Fibroblast of peridontal ligament (primary cell): ENCODE measurements around the gene KIF1A.

Experiments
- DNase-seq: peaks from one replicate; pipeline ENCODE4 v3.0.0-alpha.2; 2010; ENCODE audit errors: extremely low read depth

Gene KIF1A

DNA sequence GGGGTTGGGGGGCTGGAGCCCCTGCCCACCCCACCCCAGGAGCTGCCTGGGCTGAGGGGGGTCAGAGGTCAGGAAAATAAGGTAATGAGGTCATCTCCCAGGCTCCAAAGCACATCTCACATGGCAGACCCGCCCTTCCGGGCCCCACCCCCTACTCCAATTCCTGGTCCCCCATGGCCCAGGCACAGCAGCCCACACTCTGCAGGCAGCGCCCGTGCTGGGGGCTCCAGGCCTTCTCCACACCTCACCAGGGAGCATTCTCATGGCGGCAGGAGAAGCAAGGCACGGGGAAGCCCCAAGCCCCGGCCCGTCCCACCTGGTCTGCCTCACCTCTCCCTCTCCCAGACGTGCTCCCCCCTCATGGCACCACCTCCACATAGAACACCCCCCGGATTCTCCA is 84.5 kb downstream of the KIF1A start:
- DNase-seq: no peak

DNA sequence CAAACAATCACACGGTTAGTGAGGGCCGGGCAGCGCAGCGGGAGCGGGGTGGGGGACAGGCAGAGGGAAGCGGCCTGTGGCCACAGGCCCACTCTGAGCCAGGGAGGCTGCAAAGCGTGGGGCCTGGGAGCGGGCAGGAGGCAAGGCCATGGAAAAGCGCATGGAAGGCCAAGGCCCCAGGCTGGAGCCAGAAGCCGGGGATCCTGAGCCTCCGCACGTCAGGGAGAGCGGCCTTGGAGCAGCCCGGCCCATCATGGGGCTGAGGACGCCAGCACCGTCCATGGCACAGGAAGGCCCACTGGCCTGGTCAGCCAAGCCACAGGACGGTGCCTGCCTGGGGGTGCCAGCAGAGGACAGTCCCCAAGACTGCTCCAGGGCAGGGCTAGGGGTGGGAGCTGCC is 85.3 kb downstream of the KIF1A start:
- no peak for DNase-seq

DNA sequence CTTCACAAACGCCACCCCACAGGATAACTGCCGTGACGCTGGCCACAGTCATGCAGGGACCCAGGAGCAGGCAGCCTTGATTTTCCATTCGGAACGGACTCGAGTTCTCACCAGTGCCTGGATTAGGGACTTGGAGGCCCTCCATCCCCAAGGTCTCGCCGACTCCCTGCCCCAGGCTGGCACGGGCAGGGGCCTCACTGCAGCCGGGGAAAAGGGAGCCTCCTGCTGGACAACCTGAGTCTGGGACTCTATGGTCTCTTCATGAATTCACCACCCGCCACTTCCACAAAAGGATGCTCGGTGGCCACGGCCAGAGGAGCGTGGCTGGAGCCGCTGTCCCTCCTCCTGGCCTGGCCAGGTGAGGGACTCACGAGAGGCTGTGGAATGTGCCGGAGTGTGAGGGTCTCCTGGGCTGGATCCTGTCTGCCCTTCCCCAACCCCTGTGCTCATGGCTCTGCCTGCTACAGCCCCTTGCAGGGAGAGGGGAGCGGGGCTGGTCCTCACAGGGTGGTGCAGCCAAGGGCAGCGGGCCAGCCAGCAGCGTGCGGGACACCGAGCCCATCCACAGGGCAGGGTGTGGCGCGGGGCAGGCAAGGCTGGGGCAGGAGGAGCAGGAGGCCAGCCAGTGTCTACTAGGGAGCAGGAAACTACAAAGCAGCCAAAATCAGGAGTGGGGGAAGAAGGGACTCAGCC is 86.1 kb downstream of the KIF1A start:
- DNase-seq: no peak

DNA sequence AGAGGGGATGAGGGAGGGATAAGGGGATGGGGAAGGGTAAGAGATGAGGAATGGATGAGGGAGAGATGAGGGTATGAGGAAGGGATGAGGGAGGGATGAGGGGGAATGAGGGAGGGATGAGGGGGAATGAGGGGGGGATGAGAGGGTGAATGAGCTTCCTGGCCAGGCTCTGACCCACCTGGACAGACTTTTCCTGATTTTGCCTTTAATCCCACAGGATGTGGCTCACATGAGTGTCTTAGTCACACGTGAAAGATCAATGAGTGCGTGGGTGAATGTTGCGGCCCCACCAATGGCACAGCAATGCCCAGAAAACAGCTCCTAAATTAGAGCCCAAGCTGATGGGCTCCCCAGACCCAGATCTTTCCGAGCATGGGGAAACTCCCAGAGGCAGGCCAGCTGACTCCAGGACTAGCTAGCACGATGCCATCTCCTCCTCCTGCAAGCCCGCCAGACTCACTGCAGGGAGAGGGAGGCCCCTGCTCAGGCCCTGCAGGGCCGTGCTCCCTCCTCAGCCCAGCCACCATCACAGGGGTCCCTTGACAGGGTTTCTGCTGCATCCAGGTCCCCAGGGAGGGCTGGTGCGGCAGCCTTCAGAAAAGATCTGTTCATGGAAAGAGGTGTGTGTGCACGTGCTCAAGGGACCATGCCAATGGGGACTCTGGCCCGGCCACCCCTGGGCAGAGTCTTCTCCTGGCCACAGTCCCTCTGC is 87.0 kb downstream of the KIF1A start:
- DNase-seq: no peak

DNA sequence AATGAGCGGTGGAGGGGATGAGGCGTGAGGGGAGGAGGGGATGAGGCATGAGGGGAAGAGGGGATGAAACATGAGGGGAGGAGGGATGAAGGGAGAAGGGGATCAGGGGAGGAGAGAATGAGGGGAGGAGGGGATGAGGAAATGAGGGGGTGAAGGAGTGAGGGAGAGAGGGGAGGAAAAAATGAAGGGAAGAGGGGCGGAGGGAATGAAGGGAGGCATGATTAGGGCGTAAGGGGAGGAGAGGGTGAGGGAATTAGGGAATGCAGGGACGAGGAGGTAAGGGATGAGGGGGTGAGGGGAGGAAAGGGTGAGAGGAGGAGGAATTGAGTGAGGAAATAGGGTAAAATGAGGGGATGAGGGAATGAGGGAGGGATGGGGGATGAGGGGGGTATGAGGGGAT is 87.8 kb downstream of the KIF1A start:
- DNase-seq: no peak

DNA sequence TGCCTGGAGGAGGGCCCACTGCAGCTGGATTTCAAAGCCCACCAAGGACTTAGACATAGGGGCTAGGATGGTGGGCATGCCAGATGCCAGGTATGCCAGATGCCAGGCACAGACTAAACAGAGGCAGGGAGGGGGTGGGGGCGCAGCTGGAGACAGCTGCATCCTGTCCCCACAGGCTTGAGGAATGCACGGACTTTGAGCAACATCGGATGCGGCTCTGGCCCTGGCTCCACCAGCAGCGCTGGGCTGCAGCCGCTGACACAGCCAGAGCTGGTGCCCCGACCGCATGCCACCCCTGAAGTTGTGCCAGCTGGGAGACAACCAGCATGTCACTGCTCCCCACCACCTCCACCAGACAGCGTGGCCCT is 88.9 kb downstream of the KIF1A start:
- no peak for DNase-seq

DNA sequence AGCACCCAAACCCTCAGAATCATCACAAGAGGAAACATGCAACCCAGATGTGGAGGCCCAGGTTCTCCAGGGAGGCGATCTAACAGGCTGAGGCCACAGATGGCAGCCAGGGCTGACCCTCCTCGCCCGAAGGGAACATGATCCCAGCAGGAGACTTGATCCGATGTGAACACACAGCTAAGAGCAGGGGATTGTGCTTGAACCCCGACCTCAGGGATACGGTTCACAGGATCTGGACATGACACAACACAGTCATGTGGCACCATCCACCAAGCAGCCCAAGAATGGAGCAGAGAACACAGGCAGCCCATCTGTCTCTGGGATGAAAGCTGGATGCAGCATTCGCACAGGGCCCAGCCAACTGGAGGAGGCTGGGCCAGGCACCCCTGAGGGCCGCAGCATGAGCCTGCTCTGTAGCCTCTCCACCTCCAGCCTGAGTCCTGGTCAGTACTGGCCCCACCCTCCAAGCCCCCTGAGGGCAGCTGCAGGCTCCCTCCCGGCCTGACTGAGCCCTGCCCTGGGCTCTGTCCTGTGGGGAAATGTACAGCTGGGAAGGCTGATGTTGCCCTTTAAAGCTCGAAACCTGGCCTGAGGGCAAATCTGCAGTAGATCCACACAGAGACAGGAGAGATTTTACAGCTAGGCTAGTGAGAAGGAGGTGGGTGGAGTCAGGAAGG is 89.4 kb downstream of the KIF1A start:
- no peak for DNase-seq

DNA sequence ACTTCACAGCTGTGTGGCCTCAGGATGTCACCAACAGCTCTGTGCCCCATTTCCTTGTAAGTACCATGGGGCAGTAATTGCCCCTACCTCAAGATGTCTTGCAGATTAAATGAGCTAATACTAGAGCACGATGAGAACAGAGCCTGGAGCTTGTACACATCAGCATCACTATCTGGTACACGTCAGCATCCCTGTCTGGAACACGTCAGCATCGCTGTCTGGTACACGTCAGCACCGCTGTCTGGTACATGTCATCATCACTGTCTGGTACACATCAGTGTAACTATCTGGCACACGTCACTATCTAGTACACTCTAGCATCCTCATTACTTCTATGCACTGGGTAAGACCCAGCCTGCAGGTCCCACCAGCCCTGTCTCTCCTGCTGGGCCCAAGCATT is 91.2 kb downstream of the KIF1A start:
- DNase-seq: no peak

DNA sequence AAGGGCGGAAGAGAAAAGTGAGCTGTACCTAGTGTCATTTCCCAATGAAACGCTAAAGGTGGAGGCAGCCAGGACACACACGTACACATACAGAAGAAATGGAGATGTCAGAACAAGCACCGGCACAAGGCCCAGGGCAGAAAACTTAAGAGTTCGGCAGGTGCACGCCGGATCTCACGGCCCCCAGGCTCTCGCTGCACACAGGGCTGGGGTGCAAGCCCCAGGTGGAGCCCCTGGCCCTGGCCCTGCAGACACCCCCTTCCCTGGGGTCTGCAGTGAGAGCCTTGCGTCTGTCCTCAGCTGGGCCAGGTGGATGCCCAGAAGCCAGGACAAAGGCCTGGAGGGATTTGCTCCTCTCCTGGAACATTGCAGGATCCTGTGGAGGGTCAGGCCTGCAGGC is 91.7 kb downstream of the KIF1A start:
- DNase-seq: no peak

DNA sequence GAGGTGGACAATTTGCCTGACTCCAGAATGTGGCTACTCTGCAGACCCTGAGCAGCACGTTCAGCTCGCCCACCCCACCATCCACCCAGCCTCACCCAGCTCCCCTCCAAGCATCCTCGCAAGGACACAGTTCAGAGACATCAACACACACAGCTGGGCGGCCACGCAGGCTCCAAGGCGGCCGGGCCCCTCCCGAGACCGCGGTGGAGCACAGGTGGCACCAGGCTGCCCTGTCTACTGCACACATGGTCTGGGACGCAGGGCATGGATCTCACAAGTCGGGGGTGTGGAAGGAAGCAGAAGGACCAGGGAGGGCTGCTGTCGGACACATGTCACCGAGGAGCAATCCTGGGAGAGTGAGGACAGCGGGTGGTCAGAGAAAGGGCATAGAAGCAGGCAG is 92.1 kb downstream of the KIF1A start:
- DNase-seq: no peak

DNA sequence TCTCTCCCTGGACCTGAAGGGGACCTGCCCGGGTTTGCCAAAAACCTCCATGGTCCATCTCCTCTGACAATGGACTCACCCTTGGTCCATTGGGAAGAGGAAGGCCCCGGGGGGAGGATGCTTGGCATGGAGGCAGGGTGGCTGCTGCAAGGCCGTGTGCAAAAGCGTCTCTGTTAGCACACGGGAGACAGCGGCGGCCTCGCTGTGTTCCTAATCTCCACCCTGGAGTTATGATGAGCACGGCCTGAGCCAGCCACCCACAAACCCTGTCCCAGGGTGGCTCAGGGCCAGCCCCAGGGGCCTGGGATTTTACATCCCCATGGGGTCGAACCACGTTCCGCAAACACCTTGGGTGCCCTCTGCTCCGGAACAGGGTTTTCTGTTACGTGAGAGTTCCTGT is 92.6 kb downstream of the KIF1A start:
- DNase-seq: no peak

DNA sequence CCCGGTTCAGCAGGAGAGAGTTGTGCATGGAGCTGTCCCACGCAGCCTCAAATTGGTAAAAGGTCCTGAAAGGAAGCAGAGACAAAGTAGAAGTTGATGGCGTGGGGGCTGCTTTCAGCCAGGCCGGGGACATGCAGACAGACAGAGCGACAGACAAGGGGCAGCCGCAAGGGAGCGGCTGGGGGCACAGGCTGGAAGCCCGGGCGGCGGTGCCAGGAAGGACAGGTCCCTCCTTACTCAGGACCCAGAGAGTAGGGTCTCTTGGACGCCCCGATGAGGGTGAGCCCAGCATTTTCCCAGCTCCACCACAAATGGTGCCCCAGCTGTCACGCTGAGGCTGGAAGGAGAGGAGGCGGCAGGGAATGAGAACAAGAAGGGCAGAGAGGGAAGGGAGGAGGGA is 93.1 kb downstream of the KIF1A start:
- DNase-seq: no peak

DNA sequence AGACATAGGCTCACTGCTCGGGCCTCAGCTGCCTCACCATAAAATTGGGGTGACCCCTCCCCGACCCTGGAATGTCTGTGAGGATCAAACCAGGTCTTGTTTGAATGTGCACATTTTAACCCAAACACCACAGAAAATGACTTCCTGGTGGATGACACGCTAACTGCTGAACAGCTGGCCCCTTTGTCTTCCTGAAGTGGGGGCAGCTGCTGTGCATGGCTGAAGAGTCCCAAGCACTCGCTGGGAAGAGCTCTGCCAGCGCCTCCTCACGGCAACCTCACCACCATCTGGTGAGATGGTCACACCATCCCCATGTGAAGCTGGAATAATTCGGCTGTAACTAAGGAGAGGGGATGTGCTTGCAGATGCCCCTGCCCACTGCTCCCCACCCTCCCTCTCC is 94.3 kb downstream of the KIF1A start:
- DNase-seq: no peak

DNA sequence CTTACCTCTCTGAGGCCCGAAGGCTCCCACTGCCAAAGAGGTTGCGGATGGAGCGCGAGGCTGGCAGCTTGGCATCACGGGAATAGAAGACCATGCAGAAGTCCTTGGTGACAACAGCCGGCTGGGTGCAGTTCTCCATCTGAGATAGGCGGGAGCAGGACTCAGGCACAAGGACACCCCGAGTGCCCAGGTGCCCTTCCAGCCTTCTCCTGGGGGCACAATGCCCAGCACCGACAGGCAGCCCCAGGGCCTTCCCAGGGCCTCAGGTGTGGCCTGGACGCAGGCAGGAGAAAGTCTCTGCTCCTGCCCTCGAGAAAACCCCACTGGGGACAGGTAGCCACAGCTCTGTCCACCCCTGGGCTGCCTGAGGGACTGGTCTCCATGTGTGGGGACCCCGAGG is 94.8 kb downstream of the KIF1A start:
- no peak for DNase-seq

DNA sequence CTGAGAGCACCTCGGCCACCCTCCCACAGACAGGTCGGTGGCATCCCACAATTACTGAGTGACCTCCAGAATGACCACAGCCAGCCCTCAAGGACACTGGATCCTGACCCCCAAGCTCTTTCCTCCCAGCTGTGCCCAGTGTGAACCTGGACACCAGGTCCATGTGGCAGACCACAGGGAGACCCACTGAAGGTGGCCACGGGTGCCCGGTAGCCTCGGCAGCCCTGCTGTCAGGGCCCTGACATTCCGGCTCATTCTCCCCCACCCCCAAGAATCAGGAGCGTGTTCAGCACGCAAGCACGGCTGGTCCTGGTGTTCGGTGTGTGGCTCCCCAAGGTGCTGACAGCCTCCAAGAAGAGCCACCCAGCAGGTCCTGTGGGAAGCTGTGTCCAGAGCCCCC is 95.6 kb downstream of the KIF1A start:
- no peak for DNase-seq

DNA sequence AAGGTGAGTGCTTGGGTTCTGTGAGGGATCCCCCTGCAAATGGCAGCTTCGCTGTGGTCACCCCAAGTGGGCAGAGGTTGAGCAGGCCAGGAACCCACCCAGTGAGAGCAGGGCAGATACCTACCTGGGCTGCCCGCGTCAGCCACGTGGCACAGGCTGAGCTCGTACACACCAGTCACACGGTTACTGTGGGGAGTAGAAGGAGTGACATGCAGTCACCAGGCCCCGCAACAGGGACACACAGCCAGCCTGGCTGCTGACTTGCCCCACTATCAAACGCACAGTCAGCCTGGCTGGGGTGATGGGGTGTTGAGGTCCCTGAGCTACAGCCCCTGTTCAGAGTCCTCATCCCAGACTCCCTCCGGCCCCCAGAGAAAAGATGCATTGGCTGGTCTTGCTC is 96.2 kb downstream of the KIF1A start:
- DNase-seq: no peak

DNA sequence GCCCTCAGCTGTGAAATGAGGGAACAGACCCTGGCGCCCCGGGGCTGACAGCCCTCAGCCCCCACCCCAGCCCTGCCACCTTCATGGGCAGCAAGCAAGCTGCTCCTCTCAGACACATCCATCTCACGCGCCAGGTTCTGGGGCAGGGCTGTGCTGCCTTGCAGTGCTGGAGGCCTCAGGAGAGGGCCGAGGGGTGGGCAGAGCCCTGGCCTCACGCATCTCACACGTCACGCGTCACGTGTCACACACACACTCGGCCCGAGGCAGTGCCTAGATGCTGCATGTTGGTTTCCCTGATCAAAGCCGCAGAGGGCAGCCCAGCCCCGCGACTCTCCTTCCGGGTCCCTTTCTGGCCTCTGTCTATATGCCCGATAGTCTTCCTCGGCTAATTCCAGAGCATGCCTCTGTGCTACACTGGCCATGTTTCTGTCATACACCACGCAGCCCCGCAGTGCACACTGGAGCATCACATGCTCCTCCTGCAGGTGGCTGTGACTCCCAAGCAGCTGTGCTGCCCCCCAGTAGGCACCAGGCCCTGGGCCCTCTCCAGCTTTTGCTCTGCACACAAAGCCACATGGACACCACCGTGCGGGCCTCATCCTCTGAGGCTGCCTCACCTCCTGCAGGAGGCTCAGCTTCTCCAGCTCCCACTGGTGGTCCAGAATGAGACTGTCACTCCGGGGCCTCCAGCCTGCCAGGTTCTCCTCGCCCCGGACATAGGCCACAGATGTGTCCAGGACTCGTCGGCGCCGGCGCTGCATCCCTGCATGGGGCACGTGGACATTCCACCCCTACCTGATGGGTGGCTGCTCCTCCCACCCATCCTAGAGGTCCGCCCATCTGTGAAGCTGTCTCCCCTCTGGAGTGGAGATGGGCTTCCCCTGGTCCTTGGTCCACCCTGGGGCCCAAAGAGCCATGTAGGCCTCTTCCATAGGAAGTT is 97.0 kb downstream of the KIF1A start:
- DNase-seq: no peak

DNA sequence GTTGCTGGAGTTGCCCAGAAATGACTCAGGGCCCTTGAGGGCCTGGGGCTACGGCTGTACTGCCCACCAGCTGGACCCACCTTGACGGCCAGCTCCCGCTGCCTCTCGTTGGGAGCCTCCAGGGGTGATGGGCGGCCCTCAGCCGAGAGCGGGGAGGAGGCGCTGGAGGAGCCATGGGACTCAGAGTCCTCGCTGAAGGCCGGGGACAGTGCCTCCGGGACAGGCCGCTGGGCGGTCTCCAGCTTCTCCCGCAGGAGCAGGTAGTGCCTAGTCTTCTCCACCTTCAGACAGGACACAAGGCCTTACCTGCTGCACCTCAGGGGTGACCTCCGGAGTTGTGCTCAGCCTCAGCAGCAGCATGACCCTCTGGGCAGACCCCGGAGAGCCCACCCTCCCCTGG is 97.6 kb downstream of the KIF1A start:
- DNase-seq: no peak

DNA sequence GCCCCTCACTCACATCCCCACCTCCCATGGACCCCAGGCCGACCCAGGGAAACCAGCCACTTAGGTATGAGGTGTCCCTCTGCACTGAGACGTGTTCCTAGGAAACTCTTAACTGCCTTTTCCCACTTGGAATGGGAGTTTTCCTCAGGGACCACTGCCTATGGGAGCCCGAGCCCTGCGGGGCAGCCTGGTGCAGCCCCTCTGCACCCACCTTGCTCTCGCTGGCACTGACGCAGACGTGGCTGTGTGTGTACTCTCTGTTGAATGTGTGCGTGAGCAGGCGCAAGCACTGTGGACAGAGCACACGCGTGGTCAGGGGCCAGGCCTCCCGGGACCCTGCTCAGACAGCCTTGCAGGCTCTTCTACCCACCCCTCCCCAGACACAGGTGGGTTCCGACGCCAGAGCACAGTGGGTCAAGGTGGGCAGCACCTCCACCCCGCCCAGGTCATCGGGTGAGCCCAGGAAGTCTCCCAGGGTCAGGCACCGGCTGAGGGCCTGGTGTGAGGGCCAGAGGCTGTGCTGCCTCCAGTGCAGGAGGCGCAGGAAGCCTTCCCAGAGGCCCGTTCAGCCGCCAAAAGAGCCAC is 98.3 kb downstream of the KIF1A start:
- no peak for DNase-seq

DNA sequence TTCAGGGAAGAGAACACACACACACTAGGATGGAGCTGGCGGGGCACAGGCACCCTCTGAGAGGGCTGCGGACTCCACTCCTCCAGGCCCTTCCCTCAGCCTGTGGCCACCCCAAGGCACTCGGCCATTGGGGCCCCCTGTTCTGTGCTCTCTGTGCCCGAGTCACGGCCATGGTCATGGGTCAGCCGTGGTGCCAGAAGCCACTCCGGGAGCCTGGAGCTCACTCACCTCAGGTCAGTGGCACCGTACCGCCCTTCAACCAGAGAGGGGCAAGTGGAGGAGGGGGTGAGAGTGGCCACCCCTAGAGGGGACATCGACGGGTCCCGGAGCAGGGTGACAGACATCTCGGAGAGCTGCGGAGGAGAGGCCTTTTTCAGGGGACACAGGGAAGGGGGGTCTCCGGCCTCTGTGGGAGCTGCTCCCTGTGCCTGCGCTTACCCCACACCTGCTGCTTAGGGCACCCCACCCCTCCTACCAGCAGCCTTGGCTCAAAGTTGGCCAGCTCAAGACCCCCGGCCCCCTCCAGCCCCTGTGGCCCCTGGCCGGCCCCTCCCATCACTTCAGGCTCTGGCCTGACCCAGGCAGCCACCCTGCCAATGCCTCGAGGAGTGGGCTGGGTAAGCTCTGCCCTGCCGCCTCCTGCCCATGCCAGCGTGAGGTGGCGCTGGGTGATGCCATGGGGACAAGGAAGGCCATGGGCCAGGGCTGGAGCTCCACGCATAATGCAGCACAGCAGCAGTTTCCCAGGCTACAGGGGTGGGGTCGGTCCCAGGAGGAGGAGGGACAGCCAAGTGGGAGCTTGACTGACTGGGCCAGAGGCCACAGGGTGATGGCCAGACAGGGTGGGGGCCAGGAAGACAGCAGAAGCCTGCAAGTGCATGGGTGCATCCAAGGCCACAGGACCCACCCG is 99.1 kb downstream of the KIF1A start:
- DNase-seq: no peak
